H1 (cell line): ENCODE data around the gene HOXA6. TPM values are rescaled to one million over a fixed set of nuclear protein-coding genes. Genes with fewer than 3 reads are reported as not detected.
A peak's percentile ranks its signal among the peaks of the same experiment; 100 is the strongest.

ENCODE experiments used
- CTCF ChIA-PET: fragments of 300-600 bp; sonication (Branson Sonifier 250); formaldehyde crosslinking; loops from one replicate; lab custom pipeline; 2021; ENCODE audit not compliant: partially characterized antibody; lab: Charles Lee
- POLR2A ChIA-PET: fragments of 300-600 bp; sonication (Branson Sonifier 250); formaldehyde crosslinking; loops from one replicate; lab custom pipeline; 2021; ENCODE audit warnings: inconsistent platforms; ENCODE audit not compliant: partially characterized antibody; lab: Charles Lee
- DNase-seq, 2 experiments: peaks; one replicate each; pipeline versions ENCODE4 v3.0.0 to v3.0.0-alpha.2; 2010 to 2022; ENCODE audit warnings: low spot score in 2 of 2, low read depth in 1 of 2, mixed read lengths in 1 of 2
- FAIRE-seq: peaks from 2 replicates; lab custom pipeline; 2011; peaks lifted over from hg19 to GRCh38; lab: Jason Lieb, UNC
- H2AFZ ChIP-seq: 2 replicates; pipeline ENCODE4 v1.8.1; 2012; ENCODE audit warnings: low read length, inconsistent platforms
- H2AK5ac ChIP-seq: 2 replicates; pipeline ENCODE4 v1.6.1; 2013; ENCODE audit warnings: low read depth, low read length
- H2BK120ac ChIP-seq: replicated peaks from 2 replicates; pipeline ENCODE3; 2013; ENCODE audit warnings: low read depth, low read length, inconsistent platforms
- H2BK12ac ChIP-seq: 2 replicates; pipeline ENCODE4 v1.6.1; 2013; ENCODE audit warnings: low read depth, low read length
- H2BK15ac ChIP-seq: 2 replicates; pipeline ENCODE4 v1.6.1; 2013; ENCODE audit warnings: low read length
- H2BK20ac ChIP-seq: 2 replicates; pipeline ENCODE4 v1.6.1; 2013; ENCODE audit warnings: low read length
- H2BK5ac ChIP-seq: 2 replicates; pipeline ENCODE4 v1.6.1; 2013; ENCODE audit warnings: low read depth, low read length
- H3K14ac ChIP-seq: 2 replicates; pipeline ENCODE4 v1.6.1; 2013; ENCODE audit warnings: inconsistent platforms; ENCODE audit not compliant: insufficient read length
- H3K18ac ChIP-seq: 2 replicates; pipeline ENCODE4 v1.6.1; 2013; ENCODE audit warnings: low read length; ENCODE audit errors: extremely low read depth
- H3K23ac ChIP-seq: 2 replicates; pipeline ENCODE4 v1.6.1; 2013; ENCODE audit warnings: inconsistent platforms; ENCODE audit not compliant: insufficient read length
- H3K23me2 ChIP-seq: 2 replicates; pipeline ENCODE4 v1.6.1; 2013; ENCODE audit warnings: low read depth, low read length
- H3K27ac ChIP-seq: 2 replicates; pipeline ENCODE4 v1.6.1; 2011; ENCODE audit warnings: low read depth, low read length, inconsistent platforms
- H3K27me3 ChIP-seq, 4 experiments: replicated peaks in 1 of 4; 1 replicate in 1 of 4; 2 replicates in 3 of 4; pipeline versions ENCODE4 v1.6.1 to v1.8.1; 2011 to 2013; ENCODE audit warnings: low read length in 3 of 4, mild to moderate bottlenecking in 3 of 4, inconsistent platforms in 2 of 4, mixed read lengths in 2 of 4, moderate library complexity in 1 of 4; ENCODE audit not compliant: control insufficient read depth in 3 of 4, insufficient read depth in 3 of 4; ENCODE audit errors: extremely low read depth in 1 of 4
- H3K36me3 ChIP-seq, 4 experiments: 2 replicates each; pipeline versions ENCODE4 v1.6.1 to v1.8.1; 2011 to 2013; ENCODE audit warnings: mild to moderate bottlenecking in 4 of 4, low read length in 3 of 4, moderate library complexity in 2 of 4, control low read depth in 1 of 4, inconsistent platforms in 1 of 4; ENCODE audit not compliant: insufficient read depth in 4 of 4, control insufficient read depth in 2 of 4
- H3K4ac ChIP-seq: replicated peaks from 2 replicates; pipeline ENCODE3; 2013; ENCODE audit warnings: low read length, low read depth, mixed read lengths, inconsistent platforms; ENCODE audit not compliant: insufficient read length
- H3K4me1 ChIP-seq, 4 experiments: replicated peaks in 1 of 4; 1 replicate in 1 of 4; 2 replicates in 3 of 4; pipeline versions ENCODE4 v1.6.1 to v1.8.1; 2011 to 2013; ENCODE audit warnings: low read length in 3 of 4, inconsistent platforms in 2 of 4, mixed read lengths in 1 of 4; ENCODE audit not compliant: insufficient read depth in 4 of 4, control insufficient read depth in 3 of 4
- H3K4me2 ChIP-seq, 2 experiments: 2 replicates each; pipeline versions ENCODE4 v1.6.1 to v1.8.1; 2011 to 2013; ENCODE audit warnings: low read depth in 2 of 2, low read length in 2 of 2, control low read depth in 1 of 2, inconsistent platforms in 1 of 2, mild to moderate bottlenecking in 1 of 2; ENCODE audit not compliant: insufficient read depth in 1 of 2
- H3K4me3 ChIP-seq, 4 experiments: fragments of 200-600, 300-600 bp in 1 of 4; sonication (generic), shearing (Covaris generic), sonication (Bioruptor Twin) in 1 of 4; 2 replicates each; pipeline versions ENCODE4 v1.5.1 to v1.8.1; 2011 to 2016; ENCODE audit warnings: low read length in 4 of 4, low read depth in 3 of 4, control low read depth in 2 of 4, inconsistent platforms in 2 of 4, mild to moderate bottlenecking in 2 of 4, mixed read lengths in 1 of 4, moderate library complexity in 1 of 4; ENCODE audit not compliant: insufficient read depth in 2 of 4; ENCODE audit errors: extremely low read depth in 1 of 4
- H3K56ac ChIP-seq: replicated peaks from 2 replicates; pipeline ENCODE3; 2013; ENCODE audit warnings: low read depth, mild to moderate bottlenecking, mixed read lengths, low read length, inconsistent platforms; ENCODE audit not compliant: insufficient read length
- H3K79me1 ChIP-seq: 2 replicates; pipeline ENCODE4 v1.6.1; 2013; ENCODE audit warnings: low read depth, low read length, control low read depth
- H3K79me2 ChIP-seq, 2 experiments: 2 replicates each; pipeline versions ENCODE4 v1.6.1 to v1.8.1; 2012 to 2013; ENCODE audit warnings: low read length in 2 of 2, mild to moderate bottlenecking in 2 of 2, inconsistent platforms in 1 of 2; ENCODE audit not compliant: insufficient read depth in 2 of 2, control insufficient read depth in 1 of 2
- H3K9ac ChIP-seq, 4 experiments: replicated peaks in 1 of 4; 1 replicate in 1 of 4; 2 replicates in 3 of 4; pipeline versions ENCODE4 v1.6.1 to v1.8.1; 2011 to 2013; ENCODE audit warnings: low read depth in 3 of 4, low read length in 3 of 4, control low read depth in 2 of 4, mild to moderate bottlenecking in 2 of 4, moderate library complexity in 2 of 4, inconsistent platforms in 1 of 4; ENCODE audit errors: extremely low read depth in 1 of 4
- H3K9me3 ChIP-seq, 2 experiments: 2 replicates each; pipeline versions ENCODE4 v1.6.1 to v1.8.1; 2012 to 2013; ENCODE audit warnings: mild to moderate bottlenecking in 2 of 2, moderate library complexity in 2 of 2, control low read depth in 1 of 2, inconsistent platforms in 1 of 2, low read depth in 1 of 2, low read length in 1 of 2, mixed read lengths in 1 of 2; ENCODE audit not compliant: insufficient read depth in 2 of 2
- H4K20me1 ChIP-seq, 2 experiments: replicated peaks in 1 of 2; 2 replicates each; pipeline versions ENCODE3 to v1.8.1; 2011 to 2013; ENCODE audit warnings: inconsistent platforms in 2 of 2, low read length in 2 of 2, mild to moderate bottlenecking in 1 of 2; ENCODE audit not compliant: insufficient read depth in 2 of 2, control insufficient read depth in 1 of 2
- H4K5ac ChIP-seq: 2 replicates; pipeline ENCODE4 v1.6.1; 2013; ENCODE audit warnings: low read length, low read depth, mixed read lengths, inconsistent platforms; ENCODE audit not compliant: insufficient read length
- H4K8ac ChIP-seq: 2 replicates; pipeline ENCODE4 v1.8.0; 2013; ENCODE audit warnings: mild to moderate bottlenecking, moderate library complexity, low read length, inconsistent platforms; ENCODE audit not compliant: insufficient read depth; ENCODE audit errors: extremely low read depth
- H4K91ac ChIP-seq: replicated peaks from 2 replicates; pipeline ENCODE3; 2013; ENCODE audit warnings: low read length, mixed read lengths, inconsistent platforms; ENCODE audit not compliant: insufficient read length
- CBX8 ChIP-seq: fragments of 300-800, 300-1000 bp; sonication (generic); IDR thresholded peaks from 2 replicates; pipeline ENCODE4 v1.7.1; 2016; ENCODE audit warnings: low read depth, low read length, borderline replicate concordance
- EZH2 ChIP-seq: fragments of 200-600 bp; sonication (generic); IDR thresholded peaks from 2 replicates; pipeline ENCODE4 v1.7.1; 2012; ENCODE audit warnings: low read depth, mild to moderate bottlenecking, moderate library complexity, low read length, inconsistent platforms; ENCODE audit not compliant: severe bottlenecking
- GABPA ChIP-seq: IDR thresholded peaks from 2 replicates; pipeline ENCODE4 v1.6.1; 2011; ENCODE audit warnings: mild to moderate bottlenecking, low read length, moderate library complexity, borderline replicate concordance; ENCODE audit not compliant: insufficient read depth
- RNF2 ChIP-seq: fragments of 200-900, 300-1000 bp; sonication (generic); IDR thresholded peaks from 2 replicates; pipeline ENCODE4 v1.7.1; 2016; ENCODE audit warnings: borderline replicate concordance, low read depth, mild to moderate bottlenecking, antibody characterized with exemption, low read length; ENCODE audit not compliant: poor library complexity, severe bottlenecking; ENCODE audit errors: missing control alignments
- SP2 ChIP-seq: IDR thresholded peaks from 2 replicates; pipeline ENCODE4 v1.6.1; 2012; ENCODE audit warnings: mild to moderate bottlenecking, low read length, inconsistent platforms
- SUZ12 ChIP-seq: fragments of 200-600 bp; sonication (generic); IDR thresholded peaks from 2 replicates; pipeline ENCODE4 v1.6.1; 2012; ENCODE audit warnings: mild to moderate bottlenecking, inconsistent platforms, low read length, moderate library complexity, mixed read lengths
- YY1 ChIP-seq: IDR thresholded peaks from 2 replicates; pipeline ENCODE4 v1.6.1; 2011; ENCODE audit warnings: low read depth, mild to moderate bottlenecking, low read length
- WGBS, 2 experiments: shearing (Covaris generic) in 1 of 2; methylation state at CpG; one replicate each; pipeline versions ENCODE4 v1.1.6 to v1.1.7; 2013 to 2015; ENCODE audit warnings: low lambda C conversion rate in 2 of 2, mixed read lengths in 2 of 2, inconsistent platforms in 1 of 2, low coverage in 1 of 2, missing lambda C conversion rate in 1 of 2; ENCODE audit not compliant: insufficient replicate concordance in 2 of 2, insufficient coverage in 1 of 2, insufficient read length in 1 of 2; ENCODE audit errors: extremely low coverage in 1 of 2, missing lambda C conversion rate in 1 of 2; 5-methylcytosine and 5-hydroxymethylcytosine counted together
- polyA plus RNA-seq, 7 experiments: library from polyadenylated mRNA; depleted of rRNA in 3 of 7; stranded (reverse) in 5 of 7; unstranded in 2 of 7; fragments of >200 nt in 5 of 7; fragments of 200-250 nt in 2 of 7; gene quantifications; 1 replicate in 5 of 7; 2 replicates in 1 of 7; 4 replicates in 1 of 7; pipeline versions ENCODE4 v1.2.1 to v1.2.3, GENCODE V29; 2011 to 2013; ENCODE audit warnings: missing spikeins in 2 of 7, mixed read lengths in 2 of 7
- total RNA-seq: library from RNA; stranded (reverse); fragmentation: NEBNext Ultra II Directional; extraction: Animal tissue kit (Norgen Biotek cat#: 25700); gene quantifications from 2 replicates; pipeline ENCODE4 v1.2.1, GENCODE V29; 2021

HOXA6 gene
- total and polyA plus RNA-seq, 2 of the 8 experiments (the other 6 are each of a cell fraction or from before 2014, with no cell fraction given) = not detected

- ChIA-PET POLR2A (no interaction called here), CTCF (interaction anchor here (0.9 to 1.4 kb wide), 2 partner anchors 21 to 23 kb away, joined by 3 to 4 read pairs; partner anchors contain the start of gene HOXA5)
- H2BK20ac ChIP-seq = no peak overlapping the region
- no peaks in the 10 kb centered on the region for H3K79me1 ChIP-seq
- 10% methylated on average over 42 of the region's 42 CpGs; no CpG with 5 or more reads in 1 of the 2 experiments for WGBS, 2 experiments
- no peak overlapping the region for H4K8ac ChIP-seq
- H3K9ac ChIP-seq = no peak overlapping the region
- TF ChIP-seq CBX8 = 0 out of 2 replicates have a peak, but pooled peaks have one; percentile 23
- no peak for TF ChIP-seq SP2
- 0 out of 2 replicates have a peak, but pooled peaks have one; percentile 32 for TF ChIP-seq YY1
- TF ChIP-seq SUZ12 = peak; percentile 91
- no peak for TF ChIP-seq GABPA
- TF ChIP-seq EZH2 = peak; percentile 92
- peak; percentile 99 for TF ChIP-seq RNF2
- no peak overlapping the region for H2BK120ac ChIP-seq
- H3K36me3 ChIP-seq = no peaks in the 10 kb centered on the region
- no peak overlapping the region for H3K23ac ChIP-seq
- no peak overlapping the region for H3K27ac ChIP-seq
- peaks cover 100% of the 10 kb centered on the region in 4 experiments for H3K27me3 ChIP-seq
- H3K4ac ChIP-seq = no peak overlapping the region
- H4K5ac ChIP-seq = no peak overlapping the region
- H2AFZ ChIP-seq = no peak overlapping the region
- no peak overlapping the region; a peak in 1 of 4 replicates for H3K4me2 ChIP-seq
- no peak overlapping the region for H4K91ac ChIP-seq
- DNase-seq (peak in 1 of 2 experiments; percentile 52), FAIRE-seq (no peak)
- no peak overlapping the region for H3K56ac ChIP-seq
- H3K79me2 ChIP-seq = no peaks in the 10 kb centered on the region
- H3K9me3 ChIP-seq = no peaks in the 10 kb centered on the region
- peaks cover 28 to 29% of the 10 kb centered on the region in 2 experiments for H4K20me1 ChIP-seq
- H2AK5ac ChIP-seq = no peak overlapping the region
- no peak overlapping the region for H2BK12ac ChIP-seq
- H3K18ac ChIP-seq = no peak overlapping the region
- no peak overlapping the region for H3K4me3 ChIP-seq
- no peaks in the 10 kb centered on the region; the same call in 1 of the 2 replicates for H3K23me2 ChIP-seq
- 0 out of 7 replicates have a peak, but pooled peaks cover 0 to 2% (median 0%) of the 10 kb centered on the region in 4 experiments for H3K4me1 ChIP-seq
- no peak overlapping the region for H2BK5ac ChIP-seq
- no peak overlapping the region for H2BK15ac ChIP-seq
- H3K14ac ChIP-seq = no peak overlapping the region
These were observed 25.3 kb downstream of the HOXA6 start for GRCh38 chr7:27122077-27122910.
